NCI-H524 treated with DMSO at 0.1 percent for 48 hours (cell line): ENCODE data around the gene HOXD12.

Experiments
- DNase-seq: peaks from one replicate; lab custom pipeline; 2025; lab: John Stamatoyannopoulos, UW

HOXD12 gene

GRCh38 chr2:176080540-176081375, 18.8 kb upstream of the HOXD12 start:
- DNase-seq = no peak

DNA sequence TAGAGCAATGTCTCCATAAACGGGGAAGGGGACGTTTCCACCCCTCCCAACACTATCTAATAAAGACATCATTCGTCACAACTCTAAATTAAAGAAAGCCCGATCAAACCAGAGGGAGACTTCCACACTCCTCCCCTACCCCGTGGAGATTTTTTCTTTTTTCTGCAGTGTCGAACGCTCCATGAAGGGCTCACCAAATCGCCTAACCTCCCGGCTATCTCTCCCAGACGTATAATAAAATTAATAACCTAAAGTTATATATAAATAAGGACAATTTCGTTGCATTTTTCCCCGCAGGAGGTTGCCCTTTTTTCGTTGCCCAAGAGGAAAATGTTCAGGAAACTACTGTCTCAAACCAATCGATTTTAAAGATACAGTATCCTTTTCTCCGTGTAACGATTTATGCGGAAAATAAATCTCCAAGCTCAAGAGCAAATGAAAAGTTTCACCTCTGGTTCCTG, 18.2 kb upstream of the HOXD12 start:
- no peak for DNase-seq

- no peak for DNase-seq
Measured at GRCh38 chr2:176081837-176082524, 17.6 kb upstream of the HOXD12 start.

DNA sequence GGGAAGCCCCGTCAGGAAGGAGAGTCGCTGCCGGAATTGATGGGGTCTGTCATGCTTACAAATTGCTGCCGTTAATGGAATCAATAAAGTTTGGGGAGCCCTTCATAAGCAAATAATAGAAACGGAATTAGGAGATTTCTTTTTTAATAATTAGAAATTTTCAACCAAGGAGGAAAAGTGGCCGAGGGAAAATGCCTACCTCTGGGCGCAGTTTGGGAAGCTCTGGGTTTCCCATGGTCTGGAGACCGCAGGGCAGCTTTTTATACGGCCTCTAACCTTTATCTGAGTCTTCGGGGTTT, 17.1 kb upstream of the HOXD12 start:
- DNase-seq = no peak

GRCh38 chr2:176082824-176083751, 16.5 kb upstream of the HOXD12 start:
- DNase-seq = no peak

DNA sequence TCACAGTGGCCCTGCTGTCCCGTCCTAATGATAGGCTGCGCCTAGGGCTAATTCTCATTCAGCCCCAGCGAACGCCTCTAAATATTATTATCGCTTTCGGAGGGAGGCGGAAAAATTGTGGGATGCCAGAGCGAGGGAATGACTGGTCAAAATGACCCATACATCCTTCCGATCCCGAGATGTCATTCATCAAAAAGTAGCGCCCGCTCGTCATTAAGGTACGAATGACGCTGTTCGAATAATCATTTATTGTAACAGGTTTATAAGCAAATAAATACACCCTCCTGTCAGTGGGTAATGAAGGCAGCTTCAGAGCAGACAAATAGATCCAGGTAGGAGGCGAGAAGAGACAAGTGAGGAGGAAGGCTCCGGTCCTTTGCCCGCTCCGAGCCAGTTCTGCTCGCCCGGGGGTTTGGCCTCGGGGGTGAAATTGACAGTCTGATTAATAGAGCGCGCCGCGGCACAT, 15.8 kb upstream of the HOXD12 start, which contains the start of gene EVX2:
Gene EVX2, minus strand, starts transcription at position 167 of the 466 bp plus-strand sequence. CDS start 186 bp downstream, outside the sequence.
- DNase-seq = no peak

DNA sequence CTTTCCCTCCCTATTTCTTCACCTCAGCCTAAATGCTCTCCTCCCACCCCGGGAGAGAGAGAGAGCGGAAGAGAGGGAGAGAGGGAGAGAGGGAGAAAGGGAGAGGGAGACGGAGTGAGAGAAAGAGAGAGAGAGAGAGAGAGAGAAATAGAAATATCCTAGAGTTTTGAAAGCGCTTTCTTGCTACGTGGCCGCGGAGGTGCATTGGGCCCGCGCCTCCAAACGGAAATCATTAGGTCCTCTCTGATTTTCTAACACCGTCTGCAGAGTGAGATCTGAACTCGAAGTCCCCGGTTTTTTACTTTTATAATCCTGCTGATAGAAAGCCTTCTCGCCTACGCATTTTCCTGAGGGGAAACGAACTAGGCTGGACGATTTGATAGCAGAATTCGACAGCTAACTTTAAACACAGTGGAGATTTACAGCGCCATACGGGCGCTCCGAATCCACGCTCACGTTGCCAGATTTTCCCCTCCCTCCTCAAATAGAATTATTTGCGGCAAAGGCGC, 14.9 kb upstream of the HOXD12 start:
- DNase-seq = no peak

- DNase-seq = no peak
Measured at GRCh38 chr2:176085120-176085788, 14.3 kb upstream of the HOXD12 start.

- no peak for DNase-seq
Measured at GRCh38 chr2:176085861-176086771, 13.5 kb upstream of the HOXD12 start.

GRCh38 chr2:176087330-176088047, 12.1 kb upstream of the HOXD12 start:
- no peak for DNase-seq

- DNase-seq = no peak
Measured at GRCh38 chr2:176088048-176088936, 11.3 kb upstream of the HOXD12 start.

DNA sequence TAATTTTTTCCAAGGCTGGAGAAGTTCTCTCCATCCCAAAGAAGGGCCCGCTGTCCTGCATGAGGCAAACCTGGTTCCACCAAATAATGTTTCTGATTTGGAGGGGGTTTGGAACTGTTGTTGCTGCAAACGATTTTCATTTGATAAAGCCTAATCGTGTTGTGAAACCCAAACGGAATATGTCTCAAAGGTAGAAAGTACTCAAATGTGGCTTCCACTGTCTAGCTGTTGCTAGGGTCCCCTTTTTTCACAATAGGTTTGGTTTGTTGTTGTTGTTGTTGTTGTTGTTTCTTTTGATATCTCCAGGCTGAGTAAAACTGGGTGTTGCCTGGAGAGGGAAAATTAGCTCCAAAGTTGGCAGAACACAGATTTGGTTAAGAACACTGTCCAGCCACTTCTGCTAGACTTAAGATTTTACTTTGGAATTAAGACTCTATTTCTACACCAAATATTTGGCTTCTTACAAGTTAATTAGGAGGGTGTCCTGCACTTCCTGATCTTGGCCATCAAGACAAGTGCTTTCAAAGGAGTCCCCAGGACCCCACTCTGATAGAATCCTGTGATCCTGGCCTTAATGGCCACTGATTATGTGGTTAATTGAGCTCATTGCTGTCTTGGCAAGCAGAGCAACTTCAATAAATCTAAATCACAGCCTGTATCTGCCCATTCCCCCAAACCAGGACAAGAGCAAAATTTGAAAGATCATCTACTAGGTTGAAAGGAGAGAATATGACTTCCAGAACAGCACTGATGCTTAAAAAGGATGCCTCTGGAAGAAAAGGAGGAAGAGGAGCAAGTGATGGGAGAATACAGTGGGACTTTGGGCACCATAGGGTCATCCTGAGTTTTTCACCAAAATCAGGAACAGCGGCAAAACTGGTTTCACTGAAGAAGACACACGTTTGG, 10.4 kb upstream of the HOXD12 start:
- DNase-seq = no peak

GRCh38 chr2:176089843-176090395, 9.7 kb upstream of the HOXD12 start:
- DNase-seq = no peak

- DNase-seq = no peak
Measured at GRCh38 chr2:176090862-176091261, 8.7 kb upstream of the HOXD12 start.

GRCh38 chr2:176091329-176092258, 8.0 kb upstream of the HOXD12 start:
- DNase-seq = no peak
